Testis (tissue), 3 donors: ENCODE results near the gene VPS51. TPM values are rescaled to one million over a fixed set of nuclear protein-coding genes. Genes with fewer than 3 reads are reported as not detected.

ENCODE experiments used
- DNase-seq: peaks from one replicate; pipeline ENCODE4 v3.0.0-alpha.2; 2019
- H3K27ac ChIP-seq, 2 donors: fragments of 200-600 bp; sonication (generic); one replicate each; pipeline ENCODE4 v1.5.1; 2019
- H3K27me3 ChIP-seq: fragments of 200-600 bp; sonication (generic); one replicate; pipeline ENCODE4 v1.5.1; 2019
- H3K36me3 ChIP-seq: fragments of 200-600 bp; sonication (generic); one replicate; pipeline ENCODE4 v1.5.1; 2017; ENCODE audit warnings: low read depth; ENCODE audit errors: missing control alignments
- H3K4me1 ChIP-seq: fragments of 200-600 bp; sonication (generic); one replicate; pipeline ENCODE4 v1.5.1; 2019
- H3K4me3 ChIP-seq, 2 donors: fragments of 200-600 bp; sonication (generic); one replicate each; pipeline ENCODE4 v1.5.1; 2017 to 2019
- H3K9me3 ChIP-seq: fragments of 200-600 bp; sonication (generic); one replicate; pipeline ENCODE4 v1.5.1; 2017
- CTCF ChIP-seq, 3 experiments: fragments of 450-650 bp in 2 of 3; fragments of 200-600 bp in 1 of 3; sonication (generic) in 1 of 3; IDR thresholded peaks; one replicate each; pipeline ENCODE4 v1.5.1; 2016 to 2019; ENCODE audit warnings: antibody characterized with exemption in 3 of 3, mild to moderate bottlenecking in 2 of 3, moderate library complexity in 1 of 3
- POLR2A ChIP-seq: fragments of 450-650 bp; IDR thresholded peaks from one replicate; pipeline ENCODE4 v1.6.1; 2017; ENCODE audit warnings: antibody characterized with exemption, mild to moderate bottlenecking, moderate library complexity
- WGBS, 2 donors: methylation state at CpG; one replicate each; pipeline ENCODE4 v1.1.5; 2018; 5-methylcytosine and 5-hydroxymethylcytosine counted together
- intact Hi-C: fragments of 100-400 bp; cut with DNase I; formaldehyde crosslinking; loops from one replicate; pipeline ENCODE4 v1.15.1; 2023; ENCODE audit warnings: low total_unique reads
- polyA plus RNA-seq: library from polyadenylated mRNA; stranded (reverse); fragments of 350-450 nt; fragmentation: Illumina TruSeq; extraction: RNeasy Lipid Tissue Mini Kit (QIAGEN cat#74804); gene quantifications from one replicate; pipeline ENCODE4 v1.2.3, GENCODE V29; 2014; ENCODE audit warnings: low read depth, low replicate concordance; ENCODE audit not compliant: insufficient read depth
- total RNA-seq, 2 donors: library from RNA; depleted of rRNA; stranded (reverse); fragments of >200 nt; gene quantifications; one replicate each; pipeline ENCODE4 v1.2.3, GENCODE V29; 2016

Gene VPS51
- total and polyA plus RNA-seq, 3 donors from 2014 or later = 91.1 to 252 (median 173) TPM

DNA sequence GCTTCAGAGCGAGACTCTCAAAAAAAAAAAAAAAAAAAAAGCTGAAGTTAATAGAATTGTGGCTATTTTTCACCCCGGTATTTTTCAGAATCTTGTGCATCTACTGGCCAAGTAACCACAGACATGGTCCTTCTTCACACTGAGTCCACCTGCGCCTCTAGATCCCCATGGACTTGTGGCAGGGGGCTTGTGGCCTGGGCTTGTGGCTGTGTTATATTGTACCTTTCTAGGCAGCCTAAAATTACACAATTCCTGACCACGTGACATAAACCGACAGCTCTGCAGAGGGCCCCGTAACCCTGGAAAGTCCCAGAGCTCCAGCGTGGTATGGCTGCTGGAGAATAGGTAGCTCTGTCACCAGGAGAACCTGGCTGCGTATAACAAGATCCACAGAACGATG lies 26.8 kb upstream of the VPS51 start:
- H3K4me3 ChIP-seq = no peak overlapping the region
- no peaks in the 10 kb centered on the region for H3K4me1 ChIP-seq
- no peaks in the 10 kb centered on the region for H3K36me3 ChIP-seq
- WGBS, 2 donors = 78 to 84% methylated on average over 9 of the region's 9 CpGs
- no peaks in the 10 kb centered on the region for H3K9me3 ChIP-seq
- no peaks in the 10 kb centered on the region for H3K27me3 ChIP-seq
- intact Hi-C loops = no loop called here
- H3K27ac ChIP-seq = no peak overlapping the region
- no peak for DNase-seq
- no peak for TF ChIP-seq CTCF (IDR thresholded peaks at IDR 0.05)
- no peak for TF ChIP-seq POLR2A

DNA sequence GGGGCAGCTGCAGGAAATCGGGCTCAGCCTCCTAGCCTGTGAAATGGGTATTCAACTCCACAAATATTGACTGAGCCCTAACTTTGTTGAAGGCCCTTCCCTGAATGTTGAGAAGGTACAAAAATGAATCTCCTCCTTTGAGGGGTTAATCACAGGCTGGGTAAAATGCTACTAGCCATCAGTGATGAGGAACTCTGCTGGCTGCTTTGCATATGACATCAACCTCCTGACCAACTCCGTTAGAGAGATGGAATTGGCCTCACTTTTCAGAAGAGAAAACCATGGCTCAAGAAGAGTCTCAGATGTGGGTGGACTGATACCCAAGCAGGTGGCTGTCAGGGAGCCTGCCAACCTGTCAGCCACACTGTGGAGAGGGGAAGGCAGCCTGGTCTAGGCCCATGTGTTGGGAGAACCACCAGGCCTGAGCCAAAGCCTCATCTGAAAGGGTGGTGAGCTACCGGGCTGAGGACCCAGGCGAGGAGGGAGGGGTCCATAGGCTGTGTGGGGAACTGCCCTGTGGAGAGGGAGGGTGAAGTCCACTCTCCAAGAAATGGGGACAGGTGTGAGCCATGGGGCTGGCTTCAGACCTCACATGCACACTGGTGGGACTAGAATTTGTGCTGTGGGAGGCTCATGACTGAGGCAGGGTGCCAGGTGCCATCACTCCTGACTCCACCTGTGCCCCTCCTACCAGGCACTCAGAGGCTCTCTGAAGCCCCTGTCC lies 23.9 kb upstream of the VPS51 start:
- intact Hi-C loops = no loop called here
- Histone ChIP-seq H3K27ac (no peak overlapping the region), H3K27me3 (no peaks in the 10 kb centered on the region), H3K9me3 (no peaks in the 10 kb centered on the region), H3K36me3 (no peaks in the 10 kb centered on the region), H3K4me1 (no peaks in the 10 kb centered on the region), H3K4me3 (no peak overlapping the region)
- TF ChIP-seq POLR2A (no peak), CTCF (IDR thresholded peaks at IDR 0.05) (no peak)
- DNase-seq = no peak
- WGBS, 2 donors = 76 to 79% methylated on average over 3 to 4 of the region's 4 CpGs

- no peaks in the 10 kb centered on the region for H3K36me3 ChIP-seq
- WGBS, 2 donors = 71 to 89% methylated on average over 1 of the region's 1 CpG
- no peak overlapping the region for H3K4me3 ChIP-seq
- H3K27ac ChIP-seq = no peak overlapping the region
- intact Hi-C loops = no loop called here
- no peaks in the 10 kb centered on the region for H3K27me3 ChIP-seq
- TF ChIP-seq POLR2A = no peak
- TF ChIP-seq CTCF (IDR thresholded peaks at IDR 0.05) = no peak
- H3K9me3 ChIP-seq = no peaks in the 10 kb centered on the region
- no peak for DNase-seq
- H3K4me1 ChIP-seq = no peaks in the 10 kb centered on the region
Observed at GRCh38 chr11:65072631-65072966, 23.4 kb upstream of the VPS51 start.

GRCh38 chr11:65077451-65077850 lies 18.6 kb upstream of the VPS51 start:
- Histone ChIP-seq H3K4me1 (no peaks in the 10 kb centered on the region), H3K36me3 (no peaks in the 10 kb centered on the region), H3K27me3 (no peaks in the 10 kb centered on the region), H3K27ac (no peak overlapping the region), H3K9me3 (no peaks in the 10 kb centered on the region), H3K4me3 (no peak overlapping the region)
- intact Hi-C loops = no loop called here
- 65 to 73% methylated on average over 4 of the region's 4 CpGs for WGBS, 2 donors
- no peak for TF ChIP-seq POLR2A
- TF ChIP-seq CTCF (IDR thresholded peaks at IDR 0.05) = no peak
- no peak for DNase-seq

DNA sequence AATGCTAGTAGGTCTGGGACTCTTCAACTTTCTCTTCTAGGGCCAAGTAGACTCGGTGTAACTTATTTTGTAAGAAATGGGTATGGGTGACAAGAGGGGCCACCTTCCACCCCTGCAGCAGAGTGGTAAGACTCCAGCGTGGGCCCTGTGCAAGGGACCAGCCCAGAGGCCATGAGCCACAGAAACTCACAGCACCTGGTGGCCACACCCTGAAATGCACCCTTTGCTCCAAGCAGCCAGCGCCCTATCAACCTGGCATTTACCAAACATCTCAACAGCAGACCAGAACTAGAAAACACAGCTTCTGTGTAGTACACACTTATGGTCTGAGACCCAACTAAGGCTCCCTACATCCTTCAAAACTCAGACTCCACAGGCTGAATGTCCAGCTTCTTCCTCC lies 17.9 kb upstream of the VPS51 start:
- no peaks in the 10 kb centered on the region for H3K27me3 ChIP-seq
- WGBS, 2 donors = 56 to 77% methylated on average over 3 of the region's 3 CpGs

More for the DNA sequence above, 17.9 kb upstream of the VPS51 start:
- Histone ChIP-seq H3K27ac (no peak overlapping the region), H3K4me1 (no peaks in the 10 kb centered on the region), H3K9me3 (no peaks in the 10 kb centered on the region), H3K36me3 (no peaks in the 10 kb centered on the region), H3K4me3 (no peak overlapping the region)
- no peak for TF ChIP-seq POLR2A
- TF ChIP-seq CTCF (IDR thresholded peaks at IDR 0.05) = peak; percentile 23 to 55 (median 51)
- intact Hi-C loops = no loop called here
- DNase-seq = peak; percentile 37
